Erythroblast (primary cell): ENCODE results near the gene CORO2B.

Experiments
- GATA1 ChIP-seq: IDR thresholded peaks from 2 replicates; pipeline ENCODE4 v1.6.1; 2011; ENCODE audit warnings: low read depth, mild to moderate bottlenecking, control low read depth, low read length, moderate library complexity
- POLR2A ChIP-seq: IDR thresholded peaks from 2 replicates; pipeline ENCODE4 v1.6.1; 2011; ENCODE audit warnings: mild to moderate bottlenecking, low read length

GRCh38 chr15:68565726-68566125 is 13.1 kb upstream of the CORO2B start:
- no peak for TF ChIP-seq POLR2A
- no peak for TF ChIP-seq GATA1
